CD4-positive, alpha-beta T cell treated with Interleukin-4 for 1 hour (primary cell): ENCODE data around the gene IL2RG.

Experiments
- DNase-seq, 2 donors: peaks; one replicate each; pipeline ENCODE4 v3.0.0-alpha.2; 2020 to 2022

IL2RG gene

GRCh38 chrX:71111141-71111843, at the start of gene IL2RG:
Gene IL2RG (minus strand): TSS chrX:71111577. CDS start chrX:71111539, 38 bp downstream.
- DNase-seq = peak; percentile 92 to 93

- DNase-seq = no peak
Measured at GRCh38 chrX:71160475-71160874, 49.1 kb upstream of the IL2RG start.

GRCh38 chrX:71159335-71159734, 48.0 kb upstream of the IL2RG start:
- peak in 1 of 2 donors; percentile 0 for DNase-seq

GRCh38 chrX:71158603-71159002, 47.2 kb upstream of the IL2RG start:
- no peak for DNase-seq

- no peak for DNase-seq
Measured at GRCh38 chrX:71154641-71155040, 43.3 kb upstream of the IL2RG start.

GRCh38 chrX:71154196-71154595, 42.8 kb upstream of the IL2RG start:
- DNase-seq = no peak

- no peak for DNase-seq
Measured at GRCh38 chrX:71151366-71151765, 40.0 kb upstream of the IL2RG start.

- DNase-seq = no peak
Measured at GRCh38 chrX:71148278-71148663, 36.9 kb upstream of the IL2RG start.

GRCh38 chrX:71147496-71148277, 36.3 kb upstream of the IL2RG start:
- no peak for DNase-seq

- DNase-seq = no peak
Measured at GRCh38 chrX:71144651-71145050, 33.3 kb upstream of the IL2RG start, which contains the start of gene NLGN3. Gene NLGN3 (plus strand): TSS chrX:71144841. CDS start chrX:71147750, 2,909 bp downstream.

GRCh38 chrX:71143508-71143907, 32.1 kb upstream of the IL2RG start:
- no peak for DNase-seq

GRCh38 chrX:71140440-71140839, 29.1 kb upstream of the IL2RG start:
- no peak for DNase-seq

- DNase-seq = no peak
Measured at GRCh38 chrX:71131510-71131909, 20.1 kb upstream of the IL2RG start.

- peak; percentile 81 to 83 for DNase-seq
Measured at GRCh38 chrX:71128915-71129765, 17.8 kb upstream of the IL2RG start.

- no peak for DNase-seq
Measured at GRCh38 chrX:71128166-71128833, 16.9 kb upstream of the IL2RG start.

- DNase-seq = no peak
Measured at GRCh38 chrX:71118985-71119535, 7.7 kb upstream of the IL2RG start.

- peak; percentile 85 to 87 for DNase-seq
Measured at GRCh38 chrX:71118032-71118984, 6.9 kb upstream of the IL2RG start, which contains the start of gene MED12. Gene MED12 (plus strand): TSS chrX:71118596. CDS start chrX:71118755, 159 bp downstream.

GRCh38 chrX:71117358-71117757, 6.0 kb upstream of the IL2RG start:
- no peak for DNase-seq

- DNase-seq = peak; percentile 35 to 68
Measured at GRCh38 chrX:71111921-71112431, 599 bp upstream of the IL2RG start.

GRCh38 chrX:71109051-71109450, 2.3 kb downstream of the IL2RG start:
- no peak for DNase-seq
